C4-2B (cell line): Measurements from ENCODE around the gene GLP1R.

Source experiments
- CTCF ChIP-seq: fragments of 450-650 bp; conservative IDR thresholded peaks from 2 replicates; pipeline ENCODE4 v1.5.1; 2017; ENCODE audit warnings: mild to moderate bottlenecking
- ZFX ChIP-seq: fragments of 450-650 bp; IDR thresholded peaks from 2 replicates; pipeline ENCODE4 v1.6.1; 2017

- TF ChIP-seq CTCF: no peak
- no peak for TF ChIP-seq ZFX
These were observed 51.8 kb downstream of the GLP1R start for GRCh38 chr6:39100358-39100757.
